Measurements from ENCODE around the gene BICRAL. TPM values are rescaled to one million over a fixed set of nuclear protein-coding genes. Genes with fewer than 3 reads are reported as not detected.

Gene BICRAL
- total and polyA plus RNA-seq, 9 of the 15 experiments (the other 6 are each of a cell fraction or from before 2014, with no cell fraction given), result 1.2 to 11.9 (median 5.6) TPM

GRCh38 chr6:42745640-42746462 lies 36.0 kb upstream of the BICRAL start, which contains the start of gene TBCC (continued):
- TF ChIP-seq REST (IDR thresholded peaks at IDR 0.05; ENCODE audit: borderline replicate concordance) (no peak), REST (CRISPR knock-in tag; IDR thresholded peaks at IDR 0.05; ENCODE audit: low read depth) (peak; percentile 28; the same call in 1 of the 2 replicates), TAF1 (IDR thresholded peaks at IDR 0.05; ENCODE audit: control insufficient read depth, extremely low read depth, insufficient read depth, low read length, severe bottlenecking) (peak; percentile 99), ETV1 (tag; conservative IDR thresholded peaks at IDR 0.05; ENCODE audit: low read depth) (peak; percentile 53), GTF2A2 (tag; IDR thresholded peaks at IDR 0.05) (no peak), BRCA1 (IDR thresholded peaks at IDR 0.05) (no peak), BRCA1 (CRISPR knock-in tag; IDR thresholded peaks at IDR 0.05) (peak; percentile 68; the same call in 1 of the 2 replicates), KAT2B (IDR thresholded peaks at IDR 0.05; ENCODE audit: low read depth, low read length) (no peak), MAX (CRISPR knock-in tag; IDR thresholded peaks at IDR 0.05) (no peak; the same call in 1 of the 2 replicates), ZBTB1 (CRISPR knock-in tag; IDR thresholded peaks at IDR 0.05; ENCODE audit: borderline replicate concordance, low read depth) (0 out of 2 replicates have a peak, but pooled peaks have one; percentile 69), ZBTB9 (CRISPR knock-in tag; IDR thresholded peaks at IDR 0.05) (peak; percentile 37; the same call in 1 of the 2 replicates), DMBX1 (CRISPR knock-in tag; IDR thresholded peaks at IDR 0.05; ENCODE audit: borderline replicate concordance) (no peak), SMARCC2 (IDR thresholded peaks at IDR 0.05; ENCODE audit: low read depth) (no peak), ZNF239 (CRISPR knock-in tag; IDR thresholded peaks at IDR 0.05) (no peak), DIDO1 (tag; IDR thresholded peaks at IDR 0.05; ENCODE audit: low read depth) (0 out of 2 replicates have a peak, but pooled peaks have one; percentile 38), ZNF224 (CRISPR knock-in tag; IDR thresholded peaks at IDR 0.05) (no peak), POLR2G (IDR thresholded peaks at IDR 0.05; ENCODE audit: low read depth, low read length) (peak; percentile 97)

Data from K562 (cell line).